Measurements from ENCODE around the gene STK33. TPM values are rescaled to one million over a fixed set of nuclear protein-coding genes. Genes with fewer than 3 reads are reported as not detected.

STK33 gene
- total RNA-seq, 1 experiment from 2014 or later = 3.9 TPM

DNA sequence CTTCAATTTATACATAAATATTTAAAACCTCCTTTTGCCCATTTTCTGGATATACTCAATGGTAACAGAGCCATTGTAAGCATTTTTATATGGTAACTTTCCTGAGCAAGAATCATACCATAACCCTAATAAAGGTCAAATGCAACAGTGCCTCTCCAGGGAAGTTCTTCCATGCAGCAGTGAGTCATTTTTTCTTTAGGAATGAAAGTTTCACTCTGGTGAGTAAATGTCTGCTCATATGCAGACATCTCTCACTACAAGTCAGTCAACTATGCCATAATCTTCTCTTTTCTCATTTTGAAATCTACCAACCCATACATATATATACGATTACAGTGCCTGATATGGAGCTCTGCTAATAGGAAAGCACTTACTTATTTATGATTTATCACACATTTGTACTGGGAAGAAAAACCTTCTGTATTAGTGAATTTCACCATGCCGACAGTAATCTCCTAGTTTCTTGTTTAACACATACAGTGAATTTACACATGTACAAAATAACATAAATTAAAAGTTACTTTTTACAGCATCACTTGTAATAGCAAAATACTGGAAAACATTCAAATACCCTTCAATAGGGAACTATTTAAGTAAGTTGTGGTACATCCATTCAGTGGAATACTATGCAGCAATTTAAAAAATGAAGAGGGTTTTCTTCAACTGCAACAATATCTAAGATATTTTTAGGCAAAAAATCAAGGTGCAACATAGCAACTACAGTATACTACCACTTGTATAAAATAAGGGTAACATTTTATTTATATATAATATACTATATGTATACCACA, 16.0 kb downstream of the STK33 start:
- no peak for TF ChIP-seq SIN3A (IDR thresholded peaks at IDR 0.05; ENCODE audit: borderline replicate concordance, insufficient read depth, low read depth, low read length)
- no peak for TF ChIP-seq TCF7L2 (IDR thresholded peaks at IDR 0.05; ENCODE audit: low read depth, low read length)
- TF ChIP-seq, protein P1, sequence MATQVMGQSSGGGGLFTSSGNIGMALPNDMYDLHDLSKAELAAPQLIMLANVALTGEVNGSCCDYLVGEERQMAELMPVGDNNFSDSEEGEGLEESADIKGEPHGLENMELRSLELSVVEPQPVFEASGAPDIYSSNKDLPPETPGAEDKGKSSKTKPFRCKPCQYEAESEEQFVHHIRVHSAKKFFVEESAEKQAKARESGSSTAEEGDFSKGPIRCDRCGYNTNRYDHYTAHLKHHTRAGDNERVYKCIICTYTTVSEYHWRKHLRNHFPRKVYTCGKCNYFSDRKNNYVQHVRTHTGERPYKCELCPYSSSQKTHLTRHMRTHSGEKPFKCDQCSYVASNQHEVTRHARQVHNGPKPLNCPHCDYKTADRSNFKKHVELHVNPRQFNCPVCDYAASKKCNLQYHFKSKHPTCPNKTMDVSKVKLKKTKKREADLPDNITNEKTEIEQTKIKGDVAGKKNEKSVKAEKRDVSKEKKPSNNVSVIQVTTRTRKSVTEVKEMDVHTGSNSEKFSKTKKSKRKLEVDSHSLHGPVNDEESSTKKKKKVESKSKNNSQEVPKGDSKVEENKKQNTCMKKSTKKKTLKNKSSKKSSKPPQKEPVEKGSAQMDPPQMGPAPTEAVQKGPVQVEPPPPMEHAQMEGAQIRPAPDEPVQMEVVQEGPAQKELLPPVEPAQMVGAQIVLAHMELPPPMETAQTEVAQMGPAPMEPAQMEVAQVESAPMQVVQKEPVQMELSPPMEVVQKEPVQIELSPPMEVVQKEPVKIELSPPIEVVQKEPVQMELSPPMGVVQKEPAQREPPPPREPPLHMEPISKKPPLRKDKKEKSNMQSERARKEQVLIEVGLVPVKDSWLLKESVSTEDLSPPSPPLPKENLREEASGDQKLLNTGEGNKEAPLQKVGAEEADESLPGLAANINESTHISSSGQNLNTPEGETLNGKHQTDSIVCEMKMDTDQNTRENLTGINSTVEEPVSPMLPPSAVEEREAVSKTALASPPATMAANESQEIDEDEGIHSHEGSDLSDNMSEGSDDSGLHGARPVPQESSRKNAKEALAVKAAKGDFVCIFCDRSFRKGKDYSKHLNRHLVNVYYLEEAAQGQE (IDR thresholded peaks at IDR 0.05; ENCODE audit: insufficient read depth in 1 of 2, low read depth in 2 of 2, low read length in 1 of 2) = no peak
- TF ChIP-seq, protein P2, sequence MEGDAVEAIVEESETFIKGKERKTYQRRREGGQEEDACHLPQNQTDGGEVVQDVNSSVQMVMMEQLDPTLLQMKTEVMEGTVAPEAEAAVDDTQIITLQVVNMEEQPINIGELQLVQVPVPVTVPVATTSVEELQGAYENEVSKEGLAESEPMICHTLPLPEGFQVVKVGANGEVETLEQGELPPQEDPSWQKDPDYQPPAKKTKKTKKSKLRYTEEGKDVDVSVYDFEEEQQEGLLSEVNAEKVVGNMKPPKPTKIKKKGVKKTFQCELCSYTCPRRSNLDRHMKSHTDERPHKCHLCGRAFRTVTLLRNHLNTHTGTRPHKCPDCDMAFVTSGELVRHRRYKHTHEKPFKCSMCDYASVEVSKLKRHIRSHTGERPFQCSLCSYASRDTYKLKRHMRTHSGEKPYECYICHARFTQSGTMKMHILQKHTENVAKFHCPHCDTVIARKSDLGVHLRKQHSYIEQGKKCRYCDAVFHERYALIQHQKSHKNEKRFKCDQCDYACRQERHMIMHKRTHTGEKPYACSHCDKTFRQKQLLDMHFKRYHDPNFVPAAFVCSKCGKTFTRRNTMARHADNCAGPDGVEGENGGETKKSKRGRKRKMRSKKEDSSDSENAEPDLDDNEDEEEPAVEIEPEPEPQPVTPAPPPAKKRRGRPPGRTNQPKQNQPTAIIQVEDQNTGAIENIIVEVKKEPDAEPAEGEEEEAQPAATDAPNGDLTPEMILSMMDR (IDR thresholded peaks at IDR 0.05) = no peak
- no peak for TF ChIP-seq POLR2AphosphoS5 (IDR thresholded peaks at IDR 0.05; ENCODE audit: low read depth, low read length)
- no peak overlapping the region for H3K4me3 ChIP-seq (ENCODE audit: low read depth in 2 of 2, low read length in 2 of 2)
- ATAC-seq (no peak; the same call in 1 of the 2 replicates), DNase-seq (ENCODE audit: low read depth, low spot score) (no peak)
- in situ Hi-C loops (cut with HindIII; ENCODE audit: low pct_unique_long_range_greater_than_20kb, low sequenced_read_pairs) (no loop called here), intact Hi-C loops (cut with micrococcal nuclease; ENCODE audit: unreplicated experiment) (no loop called here)
- CTCF ChIA-PET = no interaction called here
- no peak overlapping the region for H3K27ac ChIP-seq (ENCODE audit: low read length)
- H3K9me3 ChIP-seq (ENCODE audit: control insufficient read depth, insufficient read depth, low read depth, low read length) = no peaks in the 10 kb centered on the region
- POLR2A ChIA-PET = interaction anchor here (0.6 kb wide), 1 partner anchor 1641 kb away, joined by 3 read pairs; no protein-coding TSS in a partner anchor
- H3K36me3 ChIP-seq (ENCODE audit: control insufficient read depth, insufficient read depth, low read length) = no peaks in the 10 kb centered on the region
- BruUV-seq (replicated peaks) = no TSS peak
- peaks cover 5% of the 10 kb centered on the region; the same call in 1 of the 2 replicates for H3K27me3 ChIP-seq (ENCODE audit: control insufficient read depth, insufficient read depth, low read length)
- no peaks in the 10 kb centered on the region for H3K4me1 ChIP-seq (ENCODE audit: control insufficient read depth, insufficient read depth, low read length)

DNA sequence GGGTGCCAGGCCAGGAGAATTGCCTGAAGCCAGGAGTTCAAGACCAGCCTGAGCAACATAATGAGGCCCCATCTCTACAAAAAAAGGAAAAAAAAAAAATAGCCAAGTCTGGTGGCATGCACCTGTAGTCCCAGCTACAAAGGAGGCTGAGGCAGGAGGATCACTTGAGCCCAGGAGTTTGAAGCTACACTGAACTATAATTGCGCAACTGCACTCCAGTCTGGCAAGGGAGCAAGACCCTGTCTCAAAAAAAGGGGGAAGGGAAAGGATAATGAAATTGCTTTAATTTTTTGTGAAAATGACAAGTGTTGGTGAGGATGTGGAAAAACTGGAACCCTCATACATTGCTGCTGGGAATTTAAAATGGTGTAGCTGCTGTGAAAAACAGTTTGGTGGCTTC, 19.2 kb downstream of the STK33 start:
- H3K27ac ChIP-seq (ENCODE audit: low read length) = no peak overlapping the region
- ChIA-PET POLR2A (no interaction called here), CTCF (interaction anchor here (0.6 kb wide), 1 partner anchor 308 kb away, joined by 3 read pairs; no protein-coding TSS in a partner anchor)
- H3K27me3 ChIP-seq (ENCODE audit: control insufficient read depth, insufficient read depth, low read length) = peaks cover 6% of the 10 kb centered on the region
- ATAC-seq (no peak), DNase-seq (ENCODE audit: low read depth, low spot score) (no peak)
- H3K9me3 ChIP-seq (ENCODE audit: control insufficient read depth, insufficient read depth, low read depth, low read length) = no peaks in the 10 kb centered on the region
- H3K4me3 ChIP-seq (ENCODE audit: low read depth in 2 of 2, low read length in 2 of 2) = no peak overlapping the region
- BruUV-seq (replicated peaks) = no TSS peak
- intact Hi-C loops (cut with micrococcal nuclease; ENCODE audit: unreplicated experiment) (no loop called here), in situ Hi-C loops (cut with HindIII; ENCODE audit: low pct_unique_long_range_greater_than_20kb, low sequenced_read_pairs) (no loop called here)
- H3K4me1 ChIP-seq (ENCODE audit: control insufficient read depth, insufficient read depth, low read length) = no peaks in the 10 kb centered on the region
- no peaks in the 10 kb centered on the region for H3K36me3 ChIP-seq (ENCODE audit: control insufficient read depth, insufficient read depth, low read length)
- TF ChIP-seq POLR2AphosphoS5 (IDR thresholded peaks at IDR 0.05; ENCODE audit: low read depth, low read length) (no peak), TCF7L2 (IDR thresholded peaks at IDR 0.05; ENCODE audit: low read depth, low read length) (no peak), SIN3A (IDR thresholded peaks at IDR 0.05; ENCODE audit: borderline replicate concordance, insufficient read depth, low read depth, low read length) (no peak)
- TF ChIP-seq, protein P2 (IDR thresholded peaks at IDR 0.05) = no peak
- TF ChIP-seq, protein P1 (IDR thresholded peaks at IDR 0.05; ENCODE audit: insufficient read depth in 1 of 2, low read depth in 2 of 2, low read length in 1 of 2) = no peak

All from Panc1 (cell line).